ENCODE data around the gene ZNF592. TPM values are rescaled to one million over a fixed set of nuclear protein-coding genes. Genes with fewer than 3 reads are reported as not detected.

ZNF592 gene
- total and polyA plus RNA-seq, 2 donors (not counting 3 experiments of a cell fraction or from before 2014, with no cell fraction given): 12.3 to 21.1 TPM

DNA sequence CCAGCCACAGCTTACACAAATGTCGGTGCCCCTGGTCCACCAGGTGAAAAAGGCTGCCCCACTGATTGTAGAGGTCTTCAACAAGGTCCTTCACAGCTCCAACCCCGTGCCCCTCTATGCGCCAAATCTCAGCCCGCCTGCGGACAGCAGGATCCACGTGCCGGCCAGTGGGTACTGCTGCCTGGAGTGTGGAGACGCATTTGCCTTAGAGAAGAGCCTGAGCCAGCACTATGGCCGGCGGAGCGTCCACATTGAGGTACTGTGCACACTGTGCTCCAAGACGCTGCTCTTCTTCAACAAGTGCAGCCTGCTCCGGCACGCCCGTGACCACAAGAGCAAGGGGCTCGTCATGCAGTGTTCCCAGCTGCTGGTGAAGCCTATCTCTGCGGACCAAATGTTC lies 35.9 kb downstream of the ZNF592 start:
- Histone ChIP-seq H3K4me1 (ENCODE audit: control insufficient read depth, extremely low read depth, insufficient read depth, low read length) (no peaks in the 10 kb centered on the region), H3K27ac (ENCODE audit: insufficient read depth, low read depth, low read length) (no peak overlapping the region), H3K4me3 (replicated peaks in 1 of 3; ENCODE audit: insufficient read depth in 1 of 3, low read depth in 1 of 3, low read length in 3 of 3) (no peak overlapping the region), H3K9me3 (replicated peaks; ENCODE audit: control insufficient read depth, insufficient read depth, low read length) (no peaks in the 10 kb centered on the region), H3K9me1 (replicated peaks; ENCODE audit: control insufficient read depth, extremely low read depth, insufficient read depth, low read length) (no peaks in the 10 kb centered on the region), H3K9ac (replicated peaks; ENCODE audit: extremely low read depth, insufficient read depth, low read length) (no peak overlapping the region), H3K27me3 (ENCODE audit: control insufficient read depth in 2 of 2, insufficient read depth in 2 of 2, low read length in 2 of 2) (no peaks in the 10 kb centered on the region), H3K79me2 (ENCODE audit: control insufficient read depth, insufficient read depth, low read length) (peaks cover 38% of the 10 kb centered on the region), H3K36me3 (ENCODE audit: control insufficient read depth in 2 of 2, extremely low read depth in 1 of 2, insufficient read depth in 2 of 2, low read length in 2 of 2) (peaks cover 18 to 23% of the 10 kb centered on the region in 2 experiments), H3K4me2 (ENCODE audit: insufficient read depth, low read length) (no peak overlapping the region), H4K20me1 (replicated peaks; ENCODE audit: control insufficient read depth, extremely low read depth, insufficient read depth, low read length) (no peaks in the 10 kb centered on the region), H2AFZ (ENCODE audit: low read depth, low read length) (no peak overlapping the region)
- intact Hi-C loops (cut with micrococcal nuclease): no loop called here
- TF ChIP-seq EZH2 (IDR thresholded peaks at IDR 0.05; ENCODE audit: borderline replicate concordance, low read depth, low read length, severe bottlenecking) (no peak), CTCF (IDR thresholded peaks at IDR 0.05; ENCODE audit: extremely low read depth in 1 of 2, insufficient read depth in 1 of 2, low read depth in 1 of 2, low read length in 2 of 2) (no peak), POLR2AphosphoS5 (IDR thresholded peaks at IDR 0.05; ENCODE audit: insufficient read depth, low read depth, low read length) (no peak), POLR2A (IDR thresholded peaks at IDR 0.05; ENCODE audit: low read depth, low read length) (no peak), GATA2 (IDR thresholded peaks at IDR 0.05; ENCODE audit: insufficient read depth, insufficient read length, low read depth, low read length) (no peak), MAX (IDR thresholded peaks at IDR 0.05; ENCODE audit: insufficient read depth, insufficient read length) (no peak), FOS (IDR thresholded peaks at IDR 0.05; ENCODE audit: borderline replicate concordance, insufficient read depth, low read length) (no peak), JUN (IDR thresholded peaks at IDR 0.05; ENCODE audit: borderline replicate concordance, insufficient read depth, insufficient read length, low read depth) (no peak), MYC (IDR thresholded peaks at IDR 0.05; ENCODE audit: low read depth, low read length) (no peak)
- ChIA-PET POLR2A (no interaction called here), CTCF (no interaction called here)
- no peak for FAIRE-seq
- DNase-seq (ENCODE audit: low read depth, low spot score): no peak
- no TSS peak for BruUV-seq (replicated peaks)
- dilution Hi-C loops (cut with MboI; ENCODE audit: extremely low pct_ligation_motif_present, low sequenced_read_pairs): no loop called here
